ENCODE data around the gene SH3BP2. TPM values are rescaled to one million over a fixed set of nuclear protein-coding genes. Genes with fewer than 3 reads are reported as not detected.

Gene SH3BP2
- total RNA-seq, 2 donors from 2014 or later, result 29.0 to 33.5 TPM

DNA sequence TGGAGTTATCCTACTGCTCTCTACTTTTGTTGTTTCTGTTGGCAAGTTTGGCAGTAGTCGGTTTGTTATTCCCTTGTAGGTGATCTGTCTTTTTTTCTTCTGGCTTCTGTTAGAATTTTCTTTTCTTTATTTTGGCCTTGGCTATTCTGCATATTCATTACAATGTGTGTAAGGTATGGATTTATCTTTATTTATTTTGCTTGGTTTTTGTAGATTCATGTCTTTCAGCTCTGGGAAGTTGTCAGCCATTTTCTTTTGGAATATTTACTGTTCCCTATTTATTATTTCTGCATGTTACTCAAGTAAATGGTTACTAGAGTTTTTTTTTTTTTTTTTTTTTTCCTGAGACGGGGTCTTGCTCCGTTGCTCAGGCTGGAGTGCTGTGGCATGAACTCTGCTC lies 63.4 kb downstream of the SH3BP2 start:
- 88 to 99% methylated on average over 3 of the region's 3 CpGs for WGBS, 2 donors
- intact Hi-C loops (cut with DNase I), result no loop called here
- ATAC-seq, result no peak
- TF ChIP-seq, protein P1, sequence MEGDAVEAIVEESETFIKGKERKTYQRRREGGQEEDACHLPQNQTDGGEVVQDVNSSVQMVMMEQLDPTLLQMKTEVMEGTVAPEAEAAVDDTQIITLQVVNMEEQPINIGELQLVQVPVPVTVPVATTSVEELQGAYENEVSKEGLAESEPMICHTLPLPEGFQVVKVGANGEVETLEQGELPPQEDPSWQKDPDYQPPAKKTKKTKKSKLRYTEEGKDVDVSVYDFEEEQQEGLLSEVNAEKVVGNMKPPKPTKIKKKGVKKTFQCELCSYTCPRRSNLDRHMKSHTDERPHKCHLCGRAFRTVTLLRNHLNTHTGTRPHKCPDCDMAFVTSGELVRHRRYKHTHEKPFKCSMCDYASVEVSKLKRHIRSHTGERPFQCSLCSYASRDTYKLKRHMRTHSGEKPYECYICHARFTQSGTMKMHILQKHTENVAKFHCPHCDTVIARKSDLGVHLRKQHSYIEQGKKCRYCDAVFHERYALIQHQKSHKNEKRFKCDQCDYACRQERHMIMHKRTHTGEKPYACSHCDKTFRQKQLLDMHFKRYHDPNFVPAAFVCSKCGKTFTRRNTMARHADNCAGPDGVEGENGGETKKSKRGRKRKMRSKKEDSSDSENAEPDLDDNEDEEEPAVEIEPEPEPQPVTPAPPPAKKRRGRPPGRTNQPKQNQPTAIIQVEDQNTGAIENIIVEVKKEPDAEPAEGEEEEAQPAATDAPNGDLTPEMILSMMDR (IDR thresholded peaks at IDR 0.05), result no peak
- no peak for TF ChIP-seq POLR2A (IDR thresholded peaks at IDR 0.05)
- no peaks in the 10 kb centered on the region for H3K9me3 ChIP-seq
- H3K4me3 ChIP-seq, result no peak overlapping the region
- no peaks in the 10 kb centered on the region for H3K36me3 ChIP-seq (replicated peaks in 1 of 2; ENCODE audit: insufficient read depth in 1 of 2, low read depth in 2 of 2)
- no peak overlapping the region for H3K27ac ChIP-seq
- peaks cover 82% of the 10 kb centered on the region for H3K4me1 ChIP-seq
- no peak for DNase-seq
- no peaks in the 10 kb centered on the region for H3K27me3 ChIP-seq

DNA sequence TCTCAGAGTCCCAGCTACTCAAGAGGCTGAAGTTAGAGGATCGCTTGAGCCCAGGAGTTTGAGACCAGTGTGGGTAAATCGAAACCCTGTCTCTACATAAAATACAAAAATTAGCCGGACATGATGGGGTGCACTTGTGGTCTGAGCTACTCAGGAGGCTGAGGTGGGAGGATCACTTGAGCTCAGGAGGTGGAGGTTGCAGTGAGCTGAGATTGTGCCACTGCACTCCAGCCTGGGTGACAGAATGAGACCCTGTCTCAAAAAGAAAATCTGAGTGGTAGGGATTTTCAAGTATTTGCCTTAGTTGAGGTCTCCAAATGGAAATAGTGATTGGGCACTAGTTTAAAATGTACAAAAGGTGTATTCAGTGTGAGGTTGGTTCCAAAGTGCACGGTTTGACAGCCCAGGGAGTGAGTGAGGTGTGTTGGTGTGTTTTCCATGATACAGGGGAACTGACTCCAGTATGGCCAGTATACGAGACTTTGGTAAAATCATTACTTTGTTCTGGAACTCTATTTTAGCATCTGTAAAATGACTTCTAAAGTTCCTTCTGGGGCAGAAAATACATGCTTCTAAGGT lies 64.6 kb downstream of the SH3BP2 start:
- ATAC-seq (no peak), DNase-seq (no peak)
- no peak overlapping the region for H3K4me3 ChIP-seq
- H3K36me3 ChIP-seq (replicated peaks in 1 of 2; ENCODE audit: insufficient read depth in 1 of 2, low read depth in 2 of 2), result no peaks in the 10 kb centered on the region
- no peak for TF ChIP-seq POLR2A (IDR thresholded peaks at IDR 0.05)
- TF ChIP-seq, protein P1 (IDR thresholded peaks at IDR 0.05), result no peak
- no peaks in the 10 kb centered on the region for H3K9me3 ChIP-seq
- intact Hi-C loops (cut with DNase I), result no loop called here
- H3K4me1 ChIP-seq, result peaks cover 84% of the 10 kb centered on the region
- WGBS, 2 donors, result 94 to 95% methylated on average over 5 of the region's 5 CpGs
- no peaks in the 10 kb centered on the region for H3K27me3 ChIP-seq
- H3K27ac ChIP-seq, result no peak overlapping the region

DNA sequence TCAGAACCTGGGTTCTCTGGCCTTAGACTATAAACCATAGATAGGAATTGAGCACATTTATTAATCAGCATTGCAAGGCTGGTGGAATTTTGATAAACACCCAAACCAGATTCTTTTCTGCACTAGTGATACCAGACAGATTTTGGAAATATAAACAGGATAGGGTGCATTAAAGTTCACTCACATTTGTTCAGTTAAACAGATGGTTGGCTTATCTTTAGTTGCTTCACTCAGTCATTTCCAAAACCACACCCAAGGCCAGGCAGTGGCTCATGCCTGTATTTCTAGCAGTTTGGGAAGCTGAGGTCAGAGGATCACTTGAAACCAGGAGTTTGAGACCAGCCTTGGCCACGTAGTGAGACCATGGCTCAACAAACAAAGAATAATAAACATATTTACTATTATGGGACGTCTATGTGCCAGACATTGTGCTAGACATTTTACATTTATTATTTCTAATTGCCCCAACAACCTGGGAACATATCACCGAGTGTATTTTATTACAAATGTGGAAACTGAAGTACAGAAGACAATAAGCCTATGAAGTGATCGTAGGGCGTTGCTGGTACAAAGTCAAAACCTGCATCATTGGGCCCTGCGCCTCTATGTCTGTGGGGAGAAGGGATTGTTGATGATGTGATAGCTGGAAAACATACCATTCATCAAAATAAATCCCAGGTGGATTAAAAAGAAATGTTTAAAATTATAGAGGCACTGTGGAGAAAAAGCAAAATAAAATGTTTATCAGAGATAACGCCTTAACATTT lies 65.7 kb downstream of the SH3BP2 start:
- Histone ChIP-seq H3K27me3 (no peaks in the 10 kb centered on the region), H3K4me3 (no peak overlapping the region), H3K4me1 (peaks cover 84% of the 10 kb centered on the region), H3K27ac (peak overlapping the region in 1 of 4 donors; percentile 27), H3K9me3 (no peaks in the 10 kb centered on the region), H3K36me3 (replicated peaks in 1 of 2; ENCODE audit: insufficient read depth in 1 of 2, low read depth in 2 of 2) (no peaks in the 10 kb centered on the region)
- intact Hi-C loops (cut with DNase I), result no loop called here
- ATAC-seq, result no peak
- WGBS, 2 donors, result 64 to 66% methylated on average over 7 of the region's 7 CpGs
- TF ChIP-seq POLR2A (IDR thresholded peaks at IDR 0.05), result no peak
- TF ChIP-seq, protein P1 (IDR thresholded peaks at IDR 0.05), result no peak
- DNase-seq, result no peak

DNA sequence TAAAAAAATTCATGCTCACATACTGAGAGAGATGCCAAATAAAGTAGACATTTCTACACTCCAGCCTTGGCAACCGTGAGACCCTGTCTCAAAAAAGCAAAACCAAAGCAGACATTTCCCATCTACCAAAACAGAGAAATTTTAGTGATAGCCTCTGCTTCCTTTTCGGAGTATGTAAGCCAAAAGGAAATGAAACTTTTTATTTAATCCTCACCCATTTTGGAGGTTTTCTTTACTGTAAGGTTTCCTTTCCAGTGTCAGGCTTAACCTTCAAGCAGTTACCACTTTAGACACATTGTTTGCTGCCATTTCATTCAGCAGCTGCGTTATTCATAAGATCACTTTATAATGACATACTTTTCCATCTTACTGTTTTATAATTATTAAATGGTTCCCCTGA lies 66.6 kb downstream of the SH3BP2 start:
- DNase-seq, result no peak
- Histone ChIP-seq H3K4me1 (peaks cover 85% of the 10 kb centered on the region), H3K36me3 (replicated peaks in 1 of 2; ENCODE audit: insufficient read depth in 1 of 2, low read depth in 2 of 2) (no peaks in the 10 kb centered on the region), H3K9me3 (no peaks in the 10 kb centered on the region), H3K4me3 (no peak overlapping the region), H3K27me3 (no peaks in the 10 kb centered on the region), H3K27ac (peak overlapping the region in 1 of 4 donors; percentile 8)
- TF ChIP-seq POLR2A (IDR thresholded peaks at IDR 0.05), result no peak
- TF ChIP-seq, protein P1 (IDR thresholded peaks at IDR 0.05), result no peak
- ATAC-seq, result no peak
- 59 to 66% methylated on average over 3 of the region's 3 CpGs for WGBS, 2 donors
- intact Hi-C loops (cut with DNase I), result no loop called here

Measured in body of pancreas (tissue), 4 donors.